MCF 10A (cell line): ENCODE measurements around the gene PECR. TPM values are rescaled to one million over a fixed set of nuclear protein-coding genes. Genes with fewer than 3 reads are reported as not detected.

Experiments used
- BruUV-seq: library from RNA; stranded (reverse); fragments of 400-500 nt; replicated peaks from 2 replicates; lab custom pipeline; 2021; lab: Mats Ljungman, UMichigan
- CTCF ChIA-PET: fragments of 300-600 bp; sonication (Branson Sonifier 250); formaldehyde crosslinking; extraction: SDS; loops from one replicate; lab custom pipeline; 2021; ENCODE audit warnings: antibody characterized with exemption, inconsistent platforms; lab: Yijun Ruan, JAX
- POLR2A ChIA-PET: fragments of 300-600, 350-650 bp; sonication (Branson Sonifier 250); formaldehyde crosslinking; extraction: SDS; loops from one replicate; lab custom pipeline; 2020; ENCODE audit warnings: antibody characterized with exemption, inconsistent platforms; lab: Yijun Ruan, JAX
- DNase-seq: peaks from one replicate; pipeline ENCODE4 v3.0.0-alpha.2; 2018; ENCODE audit not compliant: unreplicated experiment
- H3K27ac Mint-ChIP-seq: one replicate; pipeline ENCODE4 v1.8.0; 2022; ENCODE audit warnings: mild to moderate bottlenecking, low read depth, mixed read lengths; ENCODE audit not compliant: unreplicated experiment
- H3K27me3 Mint-ChIP-seq: one replicate; pipeline ENCODE4 v1.8.0; 2022; ENCODE audit warnings: mixed read lengths; ENCODE audit not compliant: insufficient read depth, unreplicated experiment
- H3K36me3 Mint-ChIP-seq: one replicate; pipeline ENCODE4 v1.8.0; 2022; ENCODE audit warnings: mild to moderate bottlenecking, moderate library complexity, mixed read lengths; ENCODE audit not compliant: insufficient read depth, unreplicated experiment
- H3K4me1 Mint-ChIP-seq: one replicate; pipeline ENCODE4 v1.8.0; 2022; ENCODE audit warnings: mixed read lengths; ENCODE audit not compliant: insufficient read depth, unreplicated experiment
- H3K4me3 Mint-ChIP-seq: one replicate; pipeline ENCODE4 v1.8.0; 2022; ENCODE audit warnings: mild to moderate bottlenecking, moderate library complexity, mixed read lengths; ENCODE audit not compliant: unreplicated experiment
- H3K9me3 Mint-ChIP-seq: one replicate; pipeline ENCODE4 v1.8.0; 2022; ENCODE audit warnings: mixed read lengths; ENCODE audit not compliant: unreplicated experiment
- intact Hi-C: fragments of 100-400 bp; cut with micrococcal nuclease; formaldehyde crosslinking; loops from 2 replicates; pipeline ENCODE4 v1.14.1; 2022
- total RNA-seq: library from RNA; stranded (reverse); gene quantifications from 2 replicates; pipeline ENCODE4 v1.2.3, GENCODE V29; 2022
- TF ChIP-seq, protein P1 (sequence below): fragments of 200-600 bp; IDR thresholded peaks from one replicate; pipeline ENCODE4 v1.8.0; 2022; ENCODE audit warnings: antibody characterized with exemption, mild to moderate bottlenecking; ENCODE audit not compliant: unreplicated experiment

Gene PECR
- total RNA-seq, 1 experiment from 2014 or later, result 8.3 TPM

DNA sequence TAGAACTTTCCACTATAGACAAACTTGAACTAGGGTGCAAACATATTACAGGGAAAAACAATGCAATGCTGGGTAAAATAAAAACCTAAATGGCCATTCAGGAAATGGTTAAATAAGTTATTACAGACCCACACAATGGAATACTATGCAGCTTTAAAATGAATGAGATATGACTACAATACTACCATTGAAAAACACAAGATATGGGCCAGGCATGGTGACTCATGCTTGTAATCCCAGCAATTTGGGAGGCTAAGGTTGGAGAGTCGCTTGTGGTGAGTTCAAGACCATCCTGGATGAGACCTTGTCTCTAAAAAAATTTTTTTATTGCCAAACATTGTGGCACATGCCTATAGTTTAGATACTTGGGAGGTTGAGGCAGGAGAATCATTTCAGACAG, 6.8 kb downstream of the PECR start:
- H3K4me1 Mint-ChIP-seq, result no peaks in the 10 kb centered on the region
- TF ChIP-seq, protein P1, sequence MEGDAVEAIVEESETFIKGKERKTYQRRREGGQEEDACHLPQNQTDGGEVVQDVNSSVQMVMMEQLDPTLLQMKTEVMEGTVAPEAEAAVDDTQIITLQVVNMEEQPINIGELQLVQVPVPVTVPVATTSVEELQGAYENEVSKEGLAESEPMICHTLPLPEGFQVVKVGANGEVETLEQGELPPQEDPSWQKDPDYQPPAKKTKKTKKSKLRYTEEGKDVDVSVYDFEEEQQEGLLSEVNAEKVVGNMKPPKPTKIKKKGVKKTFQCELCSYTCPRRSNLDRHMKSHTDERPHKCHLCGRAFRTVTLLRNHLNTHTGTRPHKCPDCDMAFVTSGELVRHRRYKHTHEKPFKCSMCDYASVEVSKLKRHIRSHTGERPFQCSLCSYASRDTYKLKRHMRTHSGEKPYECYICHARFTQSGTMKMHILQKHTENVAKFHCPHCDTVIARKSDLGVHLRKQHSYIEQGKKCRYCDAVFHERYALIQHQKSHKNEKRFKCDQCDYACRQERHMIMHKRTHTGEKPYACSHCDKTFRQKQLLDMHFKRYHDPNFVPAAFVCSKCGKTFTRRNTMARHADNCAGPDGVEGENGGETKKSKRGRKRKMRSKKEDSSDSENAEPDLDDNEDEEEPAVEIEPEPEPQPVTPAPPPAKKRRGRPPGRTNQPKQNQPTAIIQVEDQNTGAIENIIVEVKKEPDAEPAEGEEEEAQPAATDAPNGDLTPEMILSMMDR, result no peak
- H3K27me3 Mint-ChIP-seq, result no peaks in the 10 kb centered on the region
- intact Hi-C loops, result no loop called here
- BruUV-seq, result no TSS peak
- H3K9me3 Mint-ChIP-seq, result no peaks in the 10 kb centered on the region
- CTCF ChIA-PET, result interaction anchor here (1.3 kb wide), 1 partner anchor 52 kb away, joined by 3 read pairs; no protein-coding TSS in a partner anchor
- H3K4me3 Mint-ChIP-seq, result no peak overlapping the region
- no peak overlapping the region for H3K27ac Mint-ChIP-seq
- no peak for DNase-seq
- H3K36me3 Mint-ChIP-seq, result peaks cover 5% of the 10 kb centered on the region
- POLR2A ChIA-PET, result no interaction called here

GRCh38 chr2:216074380-216074779, 7.2 kb downstream of the PECR start:
- H3K4me1 Mint-ChIP-seq, result no peaks in the 10 kb centered on the region
- no peak overlapping the region for H3K4me3 Mint-ChIP-seq
- TF ChIP-seq, protein P1, result no peak
- H3K36me3 Mint-ChIP-seq, result peaks cover 5% of the 10 kb centered on the region
- DNase-seq, result no peak
- CTCF ChIA-PET, result interaction anchor here (0.6 to 1.3 kb wide), 2 partner anchors 51 to 55 kb away, joined by 3 read pairs; no protein-coding TSS in a partner anchor
- BruUV-seq, result no TSS peak
- H3K27me3 Mint-ChIP-seq, result no peaks in the 10 kb centered on the region
- H3K27ac Mint-ChIP-seq, result no peak overlapping the region
- intact Hi-C loops, result no loop called here
- H3K9me3 Mint-ChIP-seq, result no peaks in the 10 kb centered on the region
- POLR2A ChIA-PET, result no interaction called here

DNA sequence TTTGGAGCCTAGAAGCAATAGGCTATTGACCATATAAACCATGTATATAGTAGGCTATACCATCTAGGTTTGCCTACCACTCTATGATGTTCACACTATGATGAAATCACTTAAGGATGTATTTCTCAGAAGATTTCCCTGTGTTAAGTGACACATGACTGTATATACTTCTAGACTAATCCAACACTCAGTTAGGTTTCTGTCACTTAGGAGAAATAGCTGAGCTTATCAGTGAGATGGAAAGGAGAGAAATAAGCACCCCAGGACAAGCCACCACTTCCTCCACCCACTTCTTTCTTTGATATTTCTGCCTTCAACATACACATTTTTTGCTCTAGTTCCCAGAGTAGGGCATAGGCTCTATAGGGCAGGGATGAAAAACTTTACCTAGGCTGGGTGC, 7.8 kb downstream of the PECR start:
- intact Hi-C loops, result no loop called here
- Mint-ChIP-seq H3K4me1 (no peaks in the 10 kb centered on the region), H3K4me3 (no peak overlapping the region), H3K9me3 (no peaks in the 10 kb centered on the region), H3K27me3 (no peaks in the 10 kb centered on the region), H3K27ac (no peak overlapping the region), H3K36me3 (peaks cover 5% of the 10 kb centered on the region)
- ChIA-PET POLR2A (interaction anchor here (1.3 kb wide), 1 partner anchor 36 kb away, joined by 4 read pairs; the partner anchor contains the start of gene XRCC5), CTCF (interaction anchor here (0.6 to 1.3 kb wide), 3 partner anchors 15 to 55 kb away, joined by 3 read pairs; no protein-coding TSS in a partner anchor)
- no peak for DNase-seq
- BruUV-seq, result no TSS peak
- TF ChIP-seq, protein P1, result no peak

- H3K27me3 Mint-ChIP-seq, result no peaks in the 10 kb centered on the region
- no peak for DNase-seq
- no peak overlapping the region for H3K4me3 Mint-ChIP-seq
- peaks cover 5% of the 10 kb centered on the region for H3K36me3 Mint-ChIP-seq
- CTCF ChIA-PET, result interaction anchor here (1.1 kb wide), 1 partner anchor 24 kb away, joined by 4 read pairs; no protein-coding TSS in a partner anchor
- H3K9me3 Mint-ChIP-seq, result no peaks in the 10 kb centered on the region
- BruUV-seq, result no TSS peak
- intact Hi-C loops, result no loop called here
- no peaks in the 10 kb centered on the region for H3K4me1 Mint-ChIP-seq
- TF ChIP-seq, protein P1, result no peak
- no peak overlapping the region for H3K27ac Mint-ChIP-seq
- POLR2A ChIA-PET, result interaction anchor here (0.6 to 1.2 kb wide), 3 partner anchors 9 to 38 kb away, joined by 3 to 5 read pairs (median 3); partner anchors contain the start of genes PECR and TMEM169
These were observed 9.1 kb downstream of the PECR start for GRCh38 chr2:216072473-216072872.
